B cell (primary cell): ENCODE results near the gene ZNF878. TPM values are rescaled to one million over a fixed set of nuclear protein-coding genes. Genes with fewer than 3 reads are reported as not detected.
"Not testable (repeated sequence)": the region's sequence is repeated elsewhere in the genome, so short reads cannot be mapped to it uniquely, and the experiment has no call there.

ENCODE experiments used
- ATAC-seq: fragments of 200-7000 bp; cut with Tn5 transposase; one replicate; pipeline ENCODE4 v1.10.0; 2021; ENCODE audit warnings: low read depth, mild to moderate bottlenecking, moderate number of reproducible peaks, moderate library complexity
- CTCF ChIA-PET: fragments of 350-600 bp; sonication (Branson Sonifier 250); formaldehyde crosslinking; loops from one replicate; lab custom pipeline; 2021; ENCODE audit warnings: antibody characterized with exemption, inconsistent platforms; lab: Charles Lee
- POLR2A ChIA-PET: fragments of 350-600 bp; sonication (Branson Sonifier 250); formaldehyde crosslinking; loops from one replicate; lab custom pipeline; 2021; ENCODE audit warnings: antibody characterized with exemption; lab: Charles Lee
- DNase-seq: peaks from one replicate; pipeline ENCODE4 v3.0.0; 2013
- H2AFZ ChIP-seq: 2 replicates; pipeline ENCODE4 v1.6.1; 2012; ENCODE audit warnings: mild to moderate bottlenecking, low read depth, low read length; ENCODE audit not compliant: insufficient read depth, poor library complexity, severe bottlenecking
- H3K27ac ChIP-seq, 2 donors: 1 replicate in 1 of 2; 2 replicates in 1 of 2; pipeline ENCODE4 v1.5.1; 2012 to 2013; ENCODE audit warnings: low read length in 2 of 2, mild to moderate bottlenecking in 2 of 2, moderate library complexity in 1 of 2
- H3K27me3 ChIP-seq, 4 experiments: fragments of 200-600 bp in 1 of 4; sonication (generic) in 1 of 4; replicated peaks in 1 of 4; 1 replicate in 2 of 4; 2 replicates in 2 of 4; pipeline versions ENCODE4 v1.6.1 to v1.7.0; 2013 to 2016; ENCODE audit warnings: low read length in 3 of 4, mild to moderate bottlenecking in 2 of 4, mixed read lengths in 1 of 4, moderate library complexity in 1 of 4; ENCODE audit not compliant: insufficient read depth in 4 of 4, control insufficient read depth in 3 of 4; ENCODE audit errors: control extremely low read depth in 1 of 4
- H3K36me3 ChIP-seq, 2 experiments: replicated peaks in 1 of 2; 1 replicate in 1 of 2; 2 replicates in 1 of 2; pipeline versions ENCODE4 v1.6.1 to v1.7.1; 2013; ENCODE audit warnings: low read length in 1 of 2; ENCODE audit not compliant: insufficient read depth in 2 of 2, control insufficient read depth in 1 of 2; ENCODE audit errors: control extremely low read depth in 1 of 2, extremely low read depth in 1 of 2
- H3K4me1 ChIP-seq, 2 donors: fragments of 200-600 bp in 1 of 2; sonication (generic) in 1 of 2; 1 replicate in 1 of 2; 2 replicates in 1 of 2; pipeline versions ENCODE4 v1.5.1 to v1.6.1; 2013 to 2017; ENCODE audit warnings: low read length in 2 of 2; ENCODE audit not compliant: control insufficient read depth in 2 of 2, insufficient read depth in 2 of 2
- H3K4me2 ChIP-seq: replicated peaks from 2 replicates; pipeline ENCODE3; 2012; ENCODE audit warnings: mild to moderate bottlenecking, low read depth, low read length; ENCODE audit not compliant: poor library complexity, severe bottlenecking
- H3K4me3 ChIP-seq, 5 experiments: fragments of 200-600 bp in 1 of 5; sonication (generic) in 1 of 5; 1 replicate in 3 of 5; 2 replicates in 2 of 5; pipeline versions ENCODE4 v1.5.1 to v1.7.0; 2011 to 2016; ENCODE audit warnings: low read length in 4 of 5, mild to moderate bottlenecking in 4 of 5, low read depth in 2 of 5, control low read depth in 1 of 5, moderate library complexity in 1 of 5; ENCODE audit not compliant: insufficient read depth in 1 of 5; ENCODE audit errors: control extremely low read depth in 1 of 5, extremely low read depth in 1 of 5
- H3K79me2 ChIP-seq: fragments of 200-600 bp; sonication (generic); one replicate; pipeline ENCODE4 v1.6.0; 2016; ENCODE audit warnings: low read length; ENCODE audit not compliant: control insufficient read depth, insufficient read depth
- H3K9ac ChIP-seq: fragments of 200-600 bp; sonication (generic); 2 replicates; pipeline ENCODE4 v1.6.1; 2017; ENCODE audit warnings: mild to moderate bottlenecking, low read length, moderate library complexity
- H3K9me3 ChIP-seq, 3 donors: one replicate each; pipeline versions ENCODE4 v1.6.1 to v1.7.1; 2013; ENCODE audit warnings: low read length in 2 of 3; ENCODE audit not compliant: control insufficient read depth in 2 of 3, insufficient read depth in 1 of 3; ENCODE audit errors: control extremely low read depth in 1 of 3
- H4K20me1 ChIP-seq: 2 replicates; pipeline ENCODE4 v1.6.0; 2012; ENCODE audit warnings: mild to moderate bottlenecking, low read length; ENCODE audit not compliant: insufficient read depth, control insufficient read depth, poor library complexity, severe bottlenecking
- H3K27ac Mint-ChIP-seq: one replicate; pipeline ENCODE4 v1.8.0; 2021; ENCODE audit warnings: mixed read lengths
- H3K27me3 Mint-ChIP-seq: one replicate; pipeline ENCODE4 v1.8.0; 2021; ENCODE audit warnings: mixed read lengths
- H3K4me1 Mint-ChIP-seq: one replicate; pipeline ENCODE4 v1.8.0; 2021; ENCODE audit warnings: mixed read lengths
- H3K4me3 Mint-ChIP-seq: one replicate; pipeline ENCODE4 v1.8.0; 2021; ENCODE audit warnings: mixed read lengths
- H3K9me3 Mint-ChIP-seq: one replicate; pipeline ENCODE4 v1.8.0; 2022; ENCODE audit warnings: mixed read lengths; ENCODE audit not compliant: insufficient read depth
- EZH2 ChIP-seq: IDR thresholded peaks from 2 replicates; pipeline ENCODE4 v1.6.1; 2012; ENCODE audit warnings: borderline replicate concordance, low read depth, mild to moderate bottlenecking, moderate library complexity, low read length; ENCODE audit not compliant: insufficient read depth, poor library complexity, severe bottlenecking
- WGBS: methylation state at CpG from one replicate; pipeline ENCODE4 v1.1.5; 2013; ENCODE audit warnings: missing lambda C conversion rate; ENCODE audit not compliant: insufficient coverage; 5-methylcytosine and 5-hydroxymethylcytosine counted together
- intact Hi-C: fragments of 100-400 bp; cut with micrococcal nuclease; formaldehyde crosslinking; loops from one replicate; pipeline ENCODE4 v1.10.0; 2022
- polyA plus RNA-seq: library from polyadenylated mRNA; depleted of rRNA; stranded (reverse); fragments of >200 nt; gene quantifications from 2 replicates; pipeline ENCODE4 v1.2.3, GENCODE V29; 2012
- total RNA-seq, 2 donors: library from RNA; stranded (reverse); fragments of 120-200 nt in 1 of 2; gene quantifications; 1 replicate in 1 of 2; 2 replicates in 1 of 2; pipeline versions ENCODE4 v1.2.3 to v1.2.4, GENCODE V29; 2013 to 2022
- TF ChIP-seq, protein P1 (sequence below): fragments of 200-600 bp; IDR thresholded peaks from one replicate; pipeline ENCODE4 v1.8.0; 2022; ENCODE audit warnings: antibody characterized with exemption, mild to moderate bottlenecking

ZNF878 gene
- total and polyA plus RNA-seq, 2 donors (not counting 1 experiment from before 2014, with no cell fraction given), result 0.04 TPM; not detected in 1

GRCh38 chr19:12085074-12085818 lies 32.5 kb upstream of the ZNF878 start:
- WGBS, result 96% methylated on average over 4 of the region's 5 CpGs
- Histone ChIP-seq H4K20me1 (no peaks in the 10 kb centered on the region), H3K4me3 (no peak overlapping the region), H3K79me2 (no peaks in the 10 kb centered on the region), H2AFZ (no peak overlapping the region), H3K9me3 (peaks cover 2 to 40% (median 11%) of the 10 kb centered on the region in 3 donors), H3K36me3 (no peaks in the 10 kb centered on the region), H3K4me2 (no peak overlapping the region), H3K4me1 (no peaks in the 10 kb centered on the region), H3K9ac (no peak overlapping the region), H3K27ac (no peak overlapping the region), H3K27me3 (no peaks in the 10 kb centered on the region)
- POLR2A ChIA-PET, result no interaction called here
- DNase-seq (no peak), ATAC-seq (no peak)
- no peaks in the 10 kb centered on the region for H3K4me1 Mint-ChIP-seq
- H3K9me3 Mint-ChIP-seq, result peaks cover 15% of the 10 kb centered on the region
- TF ChIP-seq EZH2, result no peak
- TF ChIP-seq, protein P1, sequence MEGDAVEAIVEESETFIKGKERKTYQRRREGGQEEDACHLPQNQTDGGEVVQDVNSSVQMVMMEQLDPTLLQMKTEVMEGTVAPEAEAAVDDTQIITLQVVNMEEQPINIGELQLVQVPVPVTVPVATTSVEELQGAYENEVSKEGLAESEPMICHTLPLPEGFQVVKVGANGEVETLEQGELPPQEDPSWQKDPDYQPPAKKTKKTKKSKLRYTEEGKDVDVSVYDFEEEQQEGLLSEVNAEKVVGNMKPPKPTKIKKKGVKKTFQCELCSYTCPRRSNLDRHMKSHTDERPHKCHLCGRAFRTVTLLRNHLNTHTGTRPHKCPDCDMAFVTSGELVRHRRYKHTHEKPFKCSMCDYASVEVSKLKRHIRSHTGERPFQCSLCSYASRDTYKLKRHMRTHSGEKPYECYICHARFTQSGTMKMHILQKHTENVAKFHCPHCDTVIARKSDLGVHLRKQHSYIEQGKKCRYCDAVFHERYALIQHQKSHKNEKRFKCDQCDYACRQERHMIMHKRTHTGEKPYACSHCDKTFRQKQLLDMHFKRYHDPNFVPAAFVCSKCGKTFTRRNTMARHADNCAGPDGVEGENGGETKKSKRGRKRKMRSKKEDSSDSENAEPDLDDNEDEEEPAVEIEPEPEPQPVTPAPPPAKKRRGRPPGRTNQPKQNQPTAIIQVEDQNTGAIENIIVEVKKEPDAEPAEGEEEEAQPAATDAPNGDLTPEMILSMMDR, result no peak
- H3K27ac Mint-ChIP-seq, result no peak overlapping the region
- intact Hi-C loops, result no loop called here
- no peak overlapping the region for H3K4me3 Mint-ChIP-seq
- CTCF ChIA-PET, result no interaction called here
- no peaks in the 10 kb centered on the region for H3K27me3 Mint-ChIP-seq

DNA sequence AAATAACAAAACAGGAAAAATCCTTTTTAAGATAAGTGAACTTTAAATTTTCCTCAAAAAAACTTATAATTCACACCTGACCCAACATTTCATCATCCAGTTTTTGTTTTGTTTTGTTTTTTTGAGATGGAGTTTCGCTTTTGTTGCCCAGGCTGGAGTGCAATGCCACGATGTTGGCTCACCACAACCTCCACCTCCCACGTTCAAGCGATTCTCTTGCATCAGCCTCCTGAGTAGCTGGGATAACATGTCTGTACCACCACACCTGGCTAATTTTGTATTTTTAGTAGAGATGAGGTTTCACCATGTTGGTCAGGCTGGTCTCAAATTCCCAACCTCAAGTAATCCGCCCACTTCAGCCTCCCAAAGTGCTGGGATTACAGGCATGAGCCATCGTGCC lies 30.6 kb upstream of the ZNF878 start:
- intact Hi-C loops, DNase-seq, H3K4me1 Mint-ChIP-seq, H3K27ac ChIP-seq, H3K27ac Mint-ChIP-seq, POLR2A ChIA-PET, H3K4me3 ChIP-seq, CTCF ChIA-PET, H3K9ac ChIP-seq, H3K4me1 ChIP-seq, H3K79me2 ChIP-seq, H3K4me2 ChIP-seq, H3K27me3 ChIP-seq, H4K20me1 ChIP-seq, H3K36me3 ChIP-seq, H2AFZ ChIP-seq, H3K4me3 Mint-ChIP-seq, H3K27me3 Mint-ChIP-seq, ATAC-seq: not testable (repeated sequence)
- WGBS, result 100% methylated on average over 1 of the region's 6 CpGs
- peaks cover 15% of the 10 kb centered on the region for H3K9me3 Mint-ChIP-seq
- peaks cover 5 to 58% (median 26%) of the 10 kb centered on the region in 3 donors for H3K9me3 ChIP-seq
